DOHH2 (cell line): ENCODE measurements around the gene IP6K1.
A peak's percentile ranks its signal among the peaks of the same experiment; 100 is the strongest.

Source experiments
- H3F3A ChIP-seq: fragments of 200-600 bp; sonication (generic), shearing (Covaris generic); 2 replicates; pipeline ENCODE4 v1.6.0; 2016; ENCODE audit warnings: antibody characterized with exemption, mild to moderate bottlenecking; ENCODE audit not compliant: control insufficient read depth, insufficient read depth
- H3K27ac ChIP-seq: fragments of 200-600 bp; sonication (generic); 2 replicates; pipeline ENCODE4 v1.5.1; 2014; ENCODE audit warnings: low read depth, mild to moderate bottlenecking, low read length, moderate library complexity
- H3K27me3 ChIP-seq: fragments of 200-600 bp; sonication (generic); 2 replicates; pipeline ENCODE4 v1.6.1; 2014; ENCODE audit warnings: mild to moderate bottlenecking, low read length, mixed read lengths; ENCODE audit not compliant: control insufficient read depth
- H3K36me3 ChIP-seq: fragments of 200-600 bp; sonication (generic); 2 replicates; pipeline ENCODE4 v1.6.1; 2014; ENCODE audit warnings: mild to moderate bottlenecking, low read length, moderate library complexity, mixed read lengths; ENCODE audit not compliant: control insufficient read depth
- H3K4me1 ChIP-seq: fragments of 200-600 bp; sonication (generic); 2 replicates; pipeline ENCODE4 v1.6.1; 2014; ENCODE audit warnings: mild to moderate bottlenecking, low read length, mixed read lengths; ENCODE audit not compliant: control insufficient read depth
- H3K4me2 ChIP-seq: fragments of 200-600 bp; sonication (generic); 2 replicates; pipeline ENCODE4 v1.6.0; 2014; ENCODE audit warnings: mild to moderate bottlenecking, low read length, moderate library complexity
- H3K4me3 ChIP-seq: fragments of 200-600 bp; sonication (generic); 2 replicates; pipeline ENCODE4 v1.5.1; 2014; ENCODE audit warnings: mild to moderate bottlenecking, low read length, mixed read lengths
- H3K79me2 ChIP-seq: fragments of 200-600 bp; sonication (generic); 2 replicates; pipeline ENCODE4 v1.6.1; 2014; ENCODE audit warnings: mild to moderate bottlenecking, low read length, mixed read lengths; ENCODE audit not compliant: control insufficient read depth
- H3K9me2 ChIP-seq: fragments of 200-600 bp; sonication (generic); replicated peaks from 2 replicates; pipeline ENCODE4 v1.6.1; 2014; ENCODE audit warnings: mild to moderate bottlenecking, low read length, mixed read lengths; ENCODE audit not compliant: control insufficient read depth
- H3K9me3 ChIP-seq: fragments of 200-600 bp; sonication (generic); 2 replicates; pipeline ENCODE4 v1.6.1; 2014; ENCODE audit warnings: antibody characterized with exemption, low read length, mixed read lengths; ENCODE audit not compliant: control insufficient read depth, insufficient read depth
- H4K20me1 ChIP-seq: fragments of 200-600 bp; sonication (generic); 2 replicates; pipeline ENCODE4 v1.6.0; 2014; ENCODE audit warnings: low read depth, mild to moderate bottlenecking, antibody characterized with exemption, low read length, moderate library complexity; ENCODE audit not compliant: control insufficient read depth, insufficient read depth
- EZH2phosphoT487 ChIP-seq: fragments of 200-600 bp; sonication (generic); IDR thresholded peaks from 2 replicates; pipeline ENCODE4 v1.6.1; 2017; ENCODE audit warnings: borderline replicate concordance, mild to moderate bottlenecking, antibody characterized with exemption, low read length, moderate library complexity, mixed read lengths
- TF ChIP-seq, protein P1 (sequence below): fragments of 200-600 bp; sonication (generic); IDR thresholded peaks from one replicate; pipeline ENCODE4 v1.5.1; 2014; ENCODE audit warnings: antibody characterized with exemption, mild to moderate bottlenecking, low read depth, low read length; ENCODE audit not compliant: poor library complexity, severe bottlenecking

IP6K1 gene

GRCh38 chr3:49719214-49719884 lies 67.0 kb downstream of the IP6K1 start, which contains the start of gene AMIGO3:
TSS of gene AMIGO3 (minus strand) at chr3:49719684. CDS start at chr3:49719465, 219 bp downstream.
- H3K27ac ChIP-seq: peak within 1 kb of the TSS; percentile 27; the same call in 1 of the 2 replicates
- H3K27me3 ChIP-seq: no peaks in the 10 kb centered on the region
- peaks cover 26% of the 10 kb centered on the region for H3K4me1 ChIP-seq
- H3K9me3 ChIP-seq: no peaks in the 10 kb centered on the region
- TF ChIP-seq EZH2phosphoT487: no peak
- TF ChIP-seq, protein P1, sequence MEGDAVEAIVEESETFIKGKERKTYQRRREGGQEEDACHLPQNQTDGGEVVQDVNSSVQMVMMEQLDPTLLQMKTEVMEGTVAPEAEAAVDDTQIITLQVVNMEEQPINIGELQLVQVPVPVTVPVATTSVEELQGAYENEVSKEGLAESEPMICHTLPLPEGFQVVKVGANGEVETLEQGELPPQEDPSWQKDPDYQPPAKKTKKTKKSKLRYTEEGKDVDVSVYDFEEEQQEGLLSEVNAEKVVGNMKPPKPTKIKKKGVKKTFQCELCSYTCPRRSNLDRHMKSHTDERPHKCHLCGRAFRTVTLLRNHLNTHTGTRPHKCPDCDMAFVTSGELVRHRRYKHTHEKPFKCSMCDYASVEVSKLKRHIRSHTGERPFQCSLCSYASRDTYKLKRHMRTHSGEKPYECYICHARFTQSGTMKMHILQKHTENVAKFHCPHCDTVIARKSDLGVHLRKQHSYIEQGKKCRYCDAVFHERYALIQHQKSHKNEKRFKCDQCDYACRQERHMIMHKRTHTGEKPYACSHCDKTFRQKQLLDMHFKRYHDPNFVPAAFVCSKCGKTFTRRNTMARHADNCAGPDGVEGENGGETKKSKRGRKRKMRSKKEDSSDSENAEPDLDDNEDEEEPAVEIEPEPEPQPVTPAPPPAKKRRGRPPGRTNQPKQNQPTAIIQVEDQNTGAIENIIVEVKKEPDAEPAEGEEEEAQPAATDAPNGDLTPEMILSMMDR: peak; percentile 51
- peak within 1 kb of the TSS; percentile 85 for H3K4me2 ChIP-seq
- H3K79me2 ChIP-seq: peaks cover 20% of the 10 kb centered on the region
- no peaks in the 10 kb centered on the region for H4K20me1 ChIP-seq
- H3K9me2 ChIP-seq: no peaks in the 10 kb centered on the region
- H3K36me3 ChIP-seq: peaks cover 46% of the 10 kb centered on the region
- no peaks in the 10 kb centered on the region for H3F3A ChIP-seq
- H3K4me3 ChIP-seq: peak within 1 kb of the TSS; percentile 76

GRCh38 chr3:49718858-49719213 lies 67.5 kb downstream of the IP6K1 start:
- peaks cover 44% of the 10 kb centered on the region for H3K36me3 ChIP-seq
- no peaks in the 10 kb centered on the region for H3K9me3 ChIP-seq
- H3K79me2 ChIP-seq: peaks cover 18% of the 10 kb centered on the region
- peak overlapping the region; percentile 76 for H3K4me3 ChIP-seq
- TF ChIP-seq, protein P1: no peak
- no peak for TF ChIP-seq EZH2phosphoT487
- peak overlapping the region; percentile 85 for H3K4me2 ChIP-seq
- no peaks in the 10 kb centered on the region for H3F3A ChIP-seq
- H3K4me1 ChIP-seq: peaks cover 23% of the 10 kb centered on the region
- 0 out of 2 replicates have a peak overlapping the region, but pooled peaks have one; percentile 27 for H3K27ac ChIP-seq
- H4K20me1 ChIP-seq: no peaks in the 10 kb centered on the region
- H3K9me2 ChIP-seq: no peaks in the 10 kb centered on the region
- H3K27me3 ChIP-seq: no peaks in the 10 kb centered on the region

GRCh38 chr3:49717959-49718857 lies 68.1 kb downstream of the IP6K1 start:
- peak overlapping the region; percentile 85 for H3K4me2 ChIP-seq
- H4K20me1 ChIP-seq: no peaks in the 10 kb centered on the region
- H3K36me3 ChIP-seq: peaks cover 38% of the 10 kb centered on the region
- H3F3A ChIP-seq: no peaks in the 10 kb centered on the region
- peaks cover 23% of the 10 kb centered on the region for H3K4me1 ChIP-seq
- H3K9me3 ChIP-seq: no peaks in the 10 kb centered on the region
- peak overlapping the region; percentile 76; the same call in 1 of the 2 replicates for H3K4me3 ChIP-seq
- TF ChIP-seq, protein P1: no peak
- no peak for TF ChIP-seq EZH2phosphoT487
- no peak overlapping the region for H3K27ac ChIP-seq
- no peaks in the 10 kb centered on the region for H3K27me3 ChIP-seq
- H3K9me2 ChIP-seq: no peaks in the 10 kb centered on the region
- H3K79me2 ChIP-seq: peaks cover 13% of the 10 kb centered on the region
